Fibroblast of the aortic adventitia (primary cell): ENCODE results near the gene SMIM1. TPM values are rescaled to one million over a fixed set of nuclear protein-coding genes. Genes with fewer than 3 reads are reported as not detected.
A peak's percentile ranks its signal among the peaks of the same experiment; 100 is the strongest.

Source experiments
- DNase-seq: peaks from one replicate; pipeline ENCODE4 v3.0.0-alpha.2; 2010; ENCODE audit warnings: low read depth
- H3K4me3 ChIP-seq: 2 replicates; pipeline ENCODE4 v1.5.1; 2011; ENCODE audit warnings: low read depth, mild to moderate bottlenecking, control low read depth, low read length, moderate library complexity
- total RNA-seq: library from RNA; depleted of rRNA; stranded (reverse); fragments of >200 nt; gene quantifications from 2 replicates; pipeline ENCODE4 v1.2.3, GENCODE V29; 2012; ENCODE audit warnings: low replicate concordance
- TF ChIP-seq, protein P1 (sequence below): IDR thresholded peaks from 2 replicates; pipeline ENCODE4 v1.5.1; 2011; ENCODE audit warnings: mild to moderate bottlenecking, low read length, control low read depth, inconsistent platforms; ENCODE audit not compliant: insufficient read depth

Gene SMIM1
- total RNA-seq, 1 donor, result not detected

DNA sequence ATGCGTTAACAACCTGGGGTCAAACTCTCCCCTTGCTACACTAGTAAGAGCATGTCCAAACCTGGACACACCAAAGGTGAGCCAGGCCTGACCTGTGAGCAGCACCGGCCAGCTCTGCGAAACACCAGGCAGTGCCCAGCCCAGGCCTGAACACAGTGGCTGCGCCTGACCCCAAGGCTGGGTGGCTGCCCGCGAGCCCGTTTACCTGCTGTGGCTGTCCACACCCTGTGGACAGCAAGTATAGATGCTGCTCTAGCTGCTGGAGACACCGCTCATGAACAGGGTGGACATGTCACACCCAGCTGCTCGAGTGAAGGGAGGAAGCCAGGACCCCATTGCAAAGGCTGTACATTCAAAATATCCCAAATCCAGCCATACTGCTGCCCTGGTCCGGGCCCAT is 27.9 kb upstream of the SMIM1 start:
- no peak for DNase-seq
- no peak overlapping the region for H3K4me3 ChIP-seq
- TF ChIP-seq, protein P1, sequence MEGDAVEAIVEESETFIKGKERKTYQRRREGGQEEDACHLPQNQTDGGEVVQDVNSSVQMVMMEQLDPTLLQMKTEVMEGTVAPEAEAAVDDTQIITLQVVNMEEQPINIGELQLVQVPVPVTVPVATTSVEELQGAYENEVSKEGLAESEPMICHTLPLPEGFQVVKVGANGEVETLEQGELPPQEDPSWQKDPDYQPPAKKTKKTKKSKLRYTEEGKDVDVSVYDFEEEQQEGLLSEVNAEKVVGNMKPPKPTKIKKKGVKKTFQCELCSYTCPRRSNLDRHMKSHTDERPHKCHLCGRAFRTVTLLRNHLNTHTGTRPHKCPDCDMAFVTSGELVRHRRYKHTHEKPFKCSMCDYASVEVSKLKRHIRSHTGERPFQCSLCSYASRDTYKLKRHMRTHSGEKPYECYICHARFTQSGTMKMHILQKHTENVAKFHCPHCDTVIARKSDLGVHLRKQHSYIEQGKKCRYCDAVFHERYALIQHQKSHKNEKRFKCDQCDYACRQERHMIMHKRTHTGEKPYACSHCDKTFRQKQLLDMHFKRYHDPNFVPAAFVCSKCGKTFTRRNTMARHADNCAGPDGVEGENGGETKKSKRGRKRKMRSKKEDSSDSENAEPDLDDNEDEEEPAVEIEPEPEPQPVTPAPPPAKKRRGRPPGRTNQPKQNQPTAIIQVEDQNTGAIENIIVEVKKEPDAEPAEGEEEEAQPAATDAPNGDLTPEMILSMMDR, result no peak

DNA sequence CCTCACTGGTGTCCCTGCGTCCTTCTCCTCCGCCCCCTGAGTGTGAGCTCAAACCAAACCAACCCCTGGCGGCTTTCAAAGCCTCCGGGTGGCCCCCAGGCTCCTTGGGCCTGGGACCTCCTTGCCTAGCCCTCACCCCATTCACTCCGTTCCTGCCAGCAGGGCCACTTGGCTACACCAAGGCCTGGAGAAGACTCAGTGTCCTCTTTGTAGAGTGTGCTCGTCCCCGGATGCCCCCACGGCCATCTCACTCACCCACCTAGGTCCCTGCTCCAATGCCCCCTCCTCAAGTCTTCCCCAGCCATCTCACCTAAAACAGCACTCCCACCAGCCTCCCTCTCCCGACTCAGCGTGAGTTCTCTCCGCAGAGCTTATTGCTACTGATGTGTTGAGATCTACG is 27.5 kb upstream of the SMIM1 start:
- TF ChIP-seq, protein P1, result no peak
- no peak for DNase-seq
- no peak overlapping the region for H3K4me3 ChIP-seq

DNA sequence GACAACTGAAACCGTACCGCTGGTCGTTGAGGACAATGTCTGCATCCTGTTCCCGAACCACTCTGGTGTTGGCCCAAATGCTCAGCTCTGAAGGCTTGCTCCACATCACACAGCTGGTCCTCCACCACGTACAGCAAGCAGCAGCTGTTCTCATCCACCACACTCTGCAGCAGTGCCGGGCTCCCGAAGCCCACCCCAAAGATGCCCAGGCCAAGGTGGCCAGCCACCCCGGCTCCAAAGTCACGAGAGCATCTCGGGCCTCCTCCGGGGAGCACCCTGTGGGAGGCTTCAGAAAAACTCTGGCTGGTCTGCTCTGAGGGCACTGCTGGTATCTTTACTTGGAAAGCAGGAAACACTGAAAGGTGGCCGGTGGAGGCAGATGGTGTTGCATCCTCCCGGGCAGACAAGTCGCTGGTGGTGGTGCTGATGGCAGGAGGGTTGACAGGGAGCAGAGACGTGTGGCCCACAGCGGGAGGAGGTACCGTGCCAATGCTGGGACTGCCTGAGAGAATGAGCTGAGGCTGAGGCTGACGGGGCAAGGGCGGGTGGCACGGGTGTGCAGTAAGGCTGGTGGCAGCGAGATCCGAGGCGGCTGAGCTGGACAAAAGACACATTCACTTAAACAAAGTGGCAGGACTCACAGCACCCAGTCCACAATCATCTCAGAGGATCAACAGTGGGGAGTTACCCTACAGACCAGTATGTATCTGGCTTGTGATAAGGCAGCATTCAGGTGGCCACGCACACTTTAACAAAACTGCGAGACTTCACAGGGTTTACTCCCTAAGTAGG is 26.8 kb upstream of the SMIM1 start:
- peak overlapping the region; percentile 71 for H3K4me3 ChIP-seq
- TF ChIP-seq, protein P1, result no peak
- DNase-seq, result no peak

DNA sequence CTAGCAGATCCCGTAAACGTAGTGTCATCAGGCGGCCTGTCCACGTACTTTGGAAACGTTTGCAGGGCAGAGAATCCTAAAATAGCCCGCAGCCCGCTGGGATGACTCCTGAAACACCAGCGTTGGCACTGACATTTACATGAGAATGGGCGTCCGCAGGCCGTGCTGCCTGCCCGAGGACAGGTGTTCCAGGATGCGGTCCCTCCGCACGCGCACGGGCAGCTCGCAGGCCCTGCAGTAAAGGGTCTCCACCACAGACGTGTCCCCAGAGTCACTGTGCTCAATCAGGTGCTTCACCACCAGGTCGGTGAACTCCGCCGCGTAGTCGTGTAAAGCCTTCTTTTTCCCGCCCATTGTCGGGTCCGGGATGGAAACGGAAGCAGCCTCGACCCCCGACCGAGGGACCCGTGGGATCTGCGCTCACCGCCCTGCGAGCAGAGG is 26.1 kb upstream of the SMIM1 start:
- TF ChIP-seq, protein P1, result no peak
- H3K4me3 ChIP-seq, result peak overlapping the region; percentile 71
- DNase-seq, result no peak

DNA sequence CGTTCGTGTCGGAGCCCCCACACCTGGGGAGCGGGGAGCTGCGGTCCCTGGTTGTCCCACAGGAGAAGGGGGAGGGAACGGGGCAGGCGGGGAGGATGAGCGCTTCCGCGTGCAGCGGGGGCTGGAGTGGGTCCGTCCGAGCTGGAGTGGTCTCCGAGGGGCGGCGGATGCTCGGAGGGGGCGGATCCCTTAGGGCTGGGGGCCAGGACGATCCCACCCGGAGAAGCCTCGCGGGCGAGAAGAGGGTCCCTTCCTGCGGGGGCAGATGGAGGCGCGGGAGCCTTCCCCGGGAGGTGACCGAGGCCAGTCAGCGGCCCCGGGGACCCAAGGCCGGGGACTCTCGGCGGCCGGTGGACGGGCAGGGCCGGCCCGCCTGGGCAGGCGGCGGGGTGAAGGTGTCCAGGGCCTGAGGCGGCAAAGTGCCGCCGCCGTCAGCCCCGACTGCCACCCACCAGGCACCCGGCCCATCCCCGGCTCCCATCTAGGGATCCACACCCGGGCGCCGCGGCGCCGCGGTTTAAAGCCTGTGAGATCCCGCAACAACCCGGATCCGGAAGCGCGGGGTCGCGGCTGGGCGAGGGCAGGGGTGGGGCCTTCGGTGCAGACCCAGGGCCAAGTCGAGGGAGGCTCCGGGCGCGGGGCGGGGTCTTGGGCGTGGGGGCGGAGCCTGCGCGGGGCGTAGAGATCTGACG is 25.6 kb upstream of the SMIM1 start:
- TF ChIP-seq, protein P1, result no peak
- H3K4me3 ChIP-seq, result peak overlapping the region; percentile 71
- peak; percentile 62 for DNase-seq

DNA sequence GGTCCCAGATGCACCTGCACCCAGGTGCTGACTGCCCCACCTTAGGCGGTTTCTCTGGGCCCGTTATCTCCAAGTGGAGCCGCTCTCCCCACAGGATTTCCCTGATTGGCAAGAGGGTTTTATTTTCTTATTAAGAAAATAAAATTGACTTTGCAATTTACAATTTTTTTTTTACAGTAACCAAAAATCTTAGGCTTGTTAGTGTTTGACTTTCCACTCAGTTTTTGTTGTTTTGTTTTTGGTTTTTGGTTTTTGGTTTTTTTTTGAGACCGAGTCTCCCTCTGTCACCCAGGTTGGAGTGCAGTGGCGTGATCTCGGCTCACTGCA is 25.1 kb upstream of the SMIM1 start:
- TF ChIP-seq, protein P1, result no peak
- DNase-seq, result no peak
- peak overlapping the region; percentile 71 for H3K4me3 ChIP-seq
